Loucy (cell line): ENCODE data around the gene COL12A1.
"Not testable (repeated sequence)": the region's sequence is repeated elsewhere in the genome, so short reads cannot be mapped to it uniquely, and the experiment has no call there.

Source experiments
- H2AFZ ChIP-seq: fragments of 200-600 bp; sonication (generic); 2 replicates; pipeline ENCODE4 v1.6.0; 2016; ENCODE audit warnings: antibody characterized with exemption, mild to moderate bottlenecking, low read length, moderate library complexity
- H3F3A ChIP-seq: fragments of 200-600 bp; 2 replicates; pipeline ENCODE4 v1.6.0; 2016; ENCODE audit warnings: antibody characterized with exemption, low read depth, mild to moderate bottlenecking
- H3K27me3 ChIP-seq: fragments of 200-600 bp; sonication (generic); 2 replicates; pipeline ENCODE4 v1.6.1; 2014; ENCODE audit warnings: low read length, mild to moderate bottlenecking; ENCODE audit not compliant: insufficient read depth, poor library complexity, severe bottlenecking
- H3K36me3 ChIP-seq: fragments of 200-600 bp; sonication (generic); 2 replicates; pipeline ENCODE4 v1.6.1; 2016; ENCODE audit warnings: low read length; ENCODE audit not compliant: insufficient read depth
- H3K4me1 ChIP-seq: fragments of 200-600 bp; sonication (generic); 2 replicates; pipeline ENCODE4 v1.5.1; 2014; ENCODE audit warnings: low read length, mild to moderate bottlenecking; ENCODE audit not compliant: insufficient read depth, poor library complexity, severe bottlenecking
- H3K4me2 ChIP-seq: fragments of 200-600 bp; sonication (generic); 2 replicates; pipeline ENCODE4 v1.6.0; 2014; ENCODE audit warnings: antibody characterized with exemption, low read length, low read depth, mild to moderate bottlenecking; ENCODE audit not compliant: poor library complexity, severe bottlenecking
- H3K4me3 ChIP-seq: fragments of 200-600 bp; sonication (generic); 2 replicates; pipeline ENCODE4 v1.5.1; 2014; ENCODE audit warnings: low read length, mild to moderate bottlenecking, mixed read lengths; ENCODE audit not compliant: poor library complexity, severe bottlenecking
- H3K79me2 ChIP-seq: fragments of 200-600 bp; sonication (generic); 2 replicates; pipeline ENCODE4 v1.6.1; 2014; ENCODE audit warnings: low read length; ENCODE audit not compliant: insufficient read depth
- H3K9ac ChIP-seq: fragments of 200-600 bp; sonication (generic); 2 replicates; pipeline ENCODE4 v1.6.0; 2014; ENCODE audit warnings: mild to moderate bottlenecking, low read depth, low read length, moderate library complexity; ENCODE audit not compliant: poor library complexity, severe bottlenecking
- H3K9me2 ChIP-seq: fragments of 200-600 bp; sonication (generic); replicated peaks from 2 replicates; pipeline ENCODE4 v1.6.1; 2016; ENCODE audit warnings: low read depth, low read length, mixed read lengths
- H3K9me3 ChIP-seq: fragments of 200-600 bp; sonication (generic); 2 replicates; pipeline ENCODE4 v1.6.1; 2014; ENCODE audit warnings: mild to moderate bottlenecking, antibody characterized with exemption, low read length, low read depth; ENCODE audit not compliant: insufficient read depth
- H4K20me1 ChIP-seq: fragments of 200-600 bp; sonication (generic); 2 replicates; pipeline ENCODE4 v1.6.0; 2014; ENCODE audit warnings: antibody characterized with exemption, low read length, mild to moderate bottlenecking; ENCODE audit not compliant: insufficient read depth, poor library complexity, severe bottlenecking
- EZH2phosphoT487 ChIP-seq: fragments of 200-600 bp; IDR thresholded peaks from 2 replicates; pipeline ENCODE4 v1.6.1; 2018; ENCODE audit warnings: antibody characterized with exemption, mild to moderate bottlenecking, moderate library complexity, borderline replicate concordance
- TF ChIP-seq, protein P1 (sequence below): fragments of 200-600 bp; sonication (generic); conservative IDR thresholded peaks from 2 replicates; pipeline ENCODE4 v1.5.1; 2014; ENCODE audit warnings: mild to moderate bottlenecking, antibody characterized with exemption, low read length

Gene COL12A1

DNA sequence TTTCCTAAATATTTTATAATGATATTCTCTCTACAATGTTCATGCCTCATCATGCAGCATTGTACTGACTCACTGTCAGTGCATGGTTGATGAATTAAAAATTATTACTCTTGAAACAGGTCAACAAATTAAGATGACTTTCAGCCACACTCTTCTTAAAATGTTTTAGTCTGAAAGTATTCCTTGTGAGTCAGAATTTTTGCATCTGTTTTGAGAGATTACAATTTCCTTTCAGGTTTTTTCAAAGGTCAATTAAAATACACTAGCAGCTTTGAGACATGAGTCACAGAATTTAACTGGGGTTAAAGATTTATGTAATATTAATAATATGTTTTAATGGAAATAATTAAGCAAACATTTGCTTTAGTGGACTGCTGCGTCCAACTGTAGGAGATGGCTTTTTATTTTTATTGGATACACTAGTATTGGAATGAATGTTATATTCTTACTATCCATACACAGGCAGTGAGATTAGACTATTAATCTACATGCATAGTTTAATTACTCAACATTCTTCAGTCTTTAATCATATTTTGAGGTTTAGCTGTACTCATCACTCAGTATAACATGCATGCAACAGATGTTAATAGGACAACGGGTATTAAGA lies 9.7 kb downstream of the COL12A1 start:
- no peaks in the 10 kb centered on the region for H3K9me2 ChIP-seq
- H2AFZ ChIP-seq, result no peak overlapping the region
- no peaks in the 10 kb centered on the region for H3K9me3 ChIP-seq
- no peak for TF ChIP-seq EZH2phosphoT487
- TF ChIP-seq, protein P1, sequence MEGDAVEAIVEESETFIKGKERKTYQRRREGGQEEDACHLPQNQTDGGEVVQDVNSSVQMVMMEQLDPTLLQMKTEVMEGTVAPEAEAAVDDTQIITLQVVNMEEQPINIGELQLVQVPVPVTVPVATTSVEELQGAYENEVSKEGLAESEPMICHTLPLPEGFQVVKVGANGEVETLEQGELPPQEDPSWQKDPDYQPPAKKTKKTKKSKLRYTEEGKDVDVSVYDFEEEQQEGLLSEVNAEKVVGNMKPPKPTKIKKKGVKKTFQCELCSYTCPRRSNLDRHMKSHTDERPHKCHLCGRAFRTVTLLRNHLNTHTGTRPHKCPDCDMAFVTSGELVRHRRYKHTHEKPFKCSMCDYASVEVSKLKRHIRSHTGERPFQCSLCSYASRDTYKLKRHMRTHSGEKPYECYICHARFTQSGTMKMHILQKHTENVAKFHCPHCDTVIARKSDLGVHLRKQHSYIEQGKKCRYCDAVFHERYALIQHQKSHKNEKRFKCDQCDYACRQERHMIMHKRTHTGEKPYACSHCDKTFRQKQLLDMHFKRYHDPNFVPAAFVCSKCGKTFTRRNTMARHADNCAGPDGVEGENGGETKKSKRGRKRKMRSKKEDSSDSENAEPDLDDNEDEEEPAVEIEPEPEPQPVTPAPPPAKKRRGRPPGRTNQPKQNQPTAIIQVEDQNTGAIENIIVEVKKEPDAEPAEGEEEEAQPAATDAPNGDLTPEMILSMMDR, result no peak
- no peak overlapping the region for H3K4me3 ChIP-seq
- no peaks in the 10 kb centered on the region for H3K4me1 ChIP-seq
- H3F3A ChIP-seq, result no peaks in the 10 kb centered on the region
- no peaks in the 10 kb centered on the region for H4K20me1 ChIP-seq
- H3K4me2 ChIP-seq, result no peak overlapping the region
- H3K27me3 ChIP-seq, result no peaks in the 10 kb centered on the region
- no peak overlapping the region for H3K9ac ChIP-seq
- H3K79me2 ChIP-seq, result no peaks in the 10 kb centered on the region
- no peaks in the 10 kb centered on the region for H3K36me3 ChIP-seq

DNA sequence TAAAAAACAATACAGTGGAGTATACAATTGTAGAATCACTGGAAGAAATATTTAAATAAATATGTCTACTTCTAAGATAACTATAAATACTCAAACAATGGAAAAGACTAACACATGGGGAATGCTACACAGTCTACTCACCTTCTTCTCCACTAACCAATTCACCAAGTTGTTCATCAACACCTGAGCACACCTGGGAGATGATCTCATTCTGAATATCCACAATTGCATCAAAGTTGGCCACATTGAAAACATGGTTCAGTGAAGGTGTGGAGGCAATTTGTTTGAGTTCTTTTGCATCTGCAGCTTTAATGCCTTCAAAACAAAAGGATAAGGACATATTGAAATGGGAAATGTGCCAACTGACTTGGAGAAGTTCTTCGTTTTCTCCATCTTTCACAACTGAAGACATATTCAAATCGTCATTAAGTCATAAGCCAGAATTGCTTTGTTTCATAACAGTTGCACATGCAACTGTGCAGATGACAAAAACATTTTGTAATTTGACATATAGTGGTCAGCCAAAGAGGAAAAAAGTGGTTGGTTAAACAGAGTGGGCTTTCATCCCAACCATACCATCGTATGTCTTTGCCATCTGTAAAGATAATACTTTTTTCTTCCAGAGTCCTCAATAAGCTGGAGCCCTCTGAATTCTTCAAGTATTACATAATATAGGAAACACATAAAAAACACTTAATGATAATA lies 17.5 kb downstream of the COL12A1 start:
- Histone ChIP-seq H3K4me2 (no peak overlapping the region), H3K9ac (no peak overlapping the region), H3F3A (no peaks in the 10 kb centered on the region), H3K9me3 (no peaks in the 10 kb centered on the region), H3K36me3 (no peaks in the 10 kb centered on the region), H3K4me3 (no peak overlapping the region), H4K20me1 (no peaks in the 10 kb centered on the region), H3K79me2 (no peaks in the 10 kb centered on the region), H3K4me1 (no peaks in the 10 kb centered on the region), H3K9me2 (no peaks in the 10 kb centered on the region), H3K27me3 (no peaks in the 10 kb centered on the region), H2AFZ (no peak overlapping the region)
- TF ChIP-seq, protein P1, result no peak
- TF ChIP-seq EZH2phosphoT487, result no peak

GRCh38 chr6:75186581-75186980 lies 19.3 kb downstream of the COL12A1 start:
- H3K79me2 ChIP-seq, H3K9me2 ChIP-seq, H2AFZ ChIP-seq, H3K9ac ChIP-seq, H3K4me3 ChIP-seq, H3K9me3 ChIP-seq, H3K4me2 ChIP-seq, H3K4me1 ChIP-seq, H3K27me3 ChIP-seq, H3F3A ChIP-seq, H3K36me3 ChIP-seq, H4K20me1 ChIP-seq: not testable (repeated sequence)

DNA sequence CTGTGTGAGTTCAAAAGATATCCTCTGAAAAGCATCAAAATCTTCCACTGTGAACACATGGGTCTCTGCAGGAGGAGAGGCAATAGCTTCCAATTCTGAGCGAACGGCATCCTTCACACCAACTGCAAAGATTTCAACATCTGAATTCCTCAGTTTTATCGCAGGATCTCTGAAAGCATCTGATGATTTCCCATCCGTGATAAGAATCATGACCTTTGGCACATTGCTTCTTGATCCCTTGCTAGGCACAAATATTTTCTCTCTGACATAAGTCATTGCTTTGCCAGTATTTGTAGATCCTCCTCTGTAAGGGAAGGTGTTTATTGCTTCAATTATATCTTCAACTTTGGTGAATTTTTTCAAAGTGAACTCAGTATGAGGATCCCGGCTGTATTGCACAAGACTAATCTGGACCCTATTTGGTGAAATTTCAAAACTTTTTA lies 22.7 kb downstream of the COL12A1 start:
- Histone ChIP-seq H3K4me3 (no peak overlapping the region), H3K4me1 (no peaks in the 10 kb centered on the region), H3K9me2 (no peaks in the 10 kb centered on the region), H3F3A (no peaks in the 10 kb centered on the region), H3K4me2 (no peak overlapping the region), H4K20me1 (no peaks in the 10 kb centered on the region), H3K9me3 (no peaks in the 10 kb centered on the region), H3K79me2 (no peaks in the 10 kb centered on the region), H3K36me3 (no peaks in the 10 kb centered on the region), H3K27me3 (no peaks in the 10 kb centered on the region), H3K9ac (no peak overlapping the region), H2AFZ (no peak overlapping the region)
- TF ChIP-seq, protein P1, result no peak
- no peak for TF ChIP-seq EZH2phosphoT487
